D341Med (cell line): ENCODE results near the gene KCNJ6.

Source experiments
- DNase-seq: peaks from one replicate; pipeline ENCODE4 v3.0.0; 2012; ENCODE audit warnings: low spot score

Gene KCNJ6

DNA sequence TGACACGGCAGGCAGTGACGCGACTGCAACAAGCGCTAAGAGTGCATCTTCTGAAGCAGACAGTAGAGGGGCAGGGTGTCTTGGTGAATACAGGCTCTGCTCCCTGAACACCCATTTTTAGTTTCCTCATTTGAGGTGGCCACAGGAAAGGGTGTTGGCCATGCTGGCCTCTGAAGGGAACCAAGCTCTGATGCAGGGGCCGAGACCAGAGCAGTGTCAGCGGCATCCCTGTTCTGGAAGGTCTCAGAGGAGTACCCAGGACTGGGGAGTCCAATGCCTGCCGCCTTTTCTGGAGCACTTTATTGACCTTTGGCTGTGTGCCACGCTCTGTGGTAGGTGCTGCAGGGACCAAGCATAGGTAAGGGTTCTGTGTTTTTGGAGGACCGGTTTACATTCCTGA is 100.4 kb downstream of the KCNJ6 start:
- DNase-seq: no peak

DNA sequence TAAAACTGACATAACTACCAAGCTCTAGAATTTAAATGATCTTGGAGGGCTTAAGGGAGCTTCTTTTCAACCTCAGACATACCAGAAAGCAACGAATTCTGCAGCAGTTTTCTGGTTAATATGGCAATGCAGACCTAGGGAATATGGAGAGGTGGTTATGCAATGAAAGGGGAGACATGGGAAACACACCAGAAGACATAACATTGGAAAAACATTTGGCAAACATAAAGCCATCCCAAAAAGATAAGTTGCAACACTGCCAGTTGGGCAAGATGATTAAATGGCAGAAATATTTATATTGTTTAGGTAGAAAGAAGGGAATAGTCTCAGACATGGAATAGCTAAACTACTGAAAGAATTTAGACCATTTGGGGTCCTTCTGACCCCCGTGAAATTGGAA is 104.5 kb downstream of the KCNJ6 start:
- DNase-seq: no peak

DNA sequence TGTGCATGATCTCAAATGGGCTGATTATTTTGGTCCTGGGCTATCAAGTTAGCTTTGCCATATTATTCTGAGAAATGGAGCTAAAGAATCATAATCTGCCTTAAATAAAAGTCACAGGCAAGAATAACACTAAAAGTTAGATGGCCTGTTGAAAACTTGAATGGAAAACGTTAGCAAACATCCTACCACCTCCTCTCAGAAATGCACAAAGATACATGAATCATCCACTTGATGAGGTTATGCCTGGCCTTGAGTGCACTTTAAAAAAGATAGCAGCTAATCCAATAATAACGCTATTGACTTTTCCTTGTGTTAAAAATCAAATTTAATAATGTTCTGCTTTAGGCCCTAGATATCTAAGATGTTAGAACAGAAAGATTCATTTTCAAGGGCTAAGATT is 108.0 kb downstream of the KCNJ6 start:
- DNase-seq: no peak

DNA sequence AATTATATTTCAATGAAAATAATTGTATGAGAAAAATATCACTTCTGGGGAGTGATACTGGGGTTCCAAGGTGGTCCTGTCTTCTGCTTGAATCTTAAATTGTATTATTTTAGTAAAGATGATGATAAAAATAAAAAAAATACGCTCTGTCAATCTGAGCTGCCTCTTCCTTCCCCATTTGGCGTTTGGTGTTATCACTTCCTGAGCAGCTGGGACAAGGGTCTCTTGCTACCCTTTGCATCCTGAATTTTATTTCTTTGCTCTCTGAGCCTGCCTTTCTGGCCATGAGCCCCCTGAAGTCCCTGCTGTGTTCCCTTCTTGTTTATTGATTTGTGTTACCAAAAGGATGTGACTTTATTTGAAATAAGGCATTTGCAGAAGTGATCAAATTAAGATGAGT is 111.0 kb downstream of the KCNJ6 start:
- DNase-seq: no peak

DNA sequence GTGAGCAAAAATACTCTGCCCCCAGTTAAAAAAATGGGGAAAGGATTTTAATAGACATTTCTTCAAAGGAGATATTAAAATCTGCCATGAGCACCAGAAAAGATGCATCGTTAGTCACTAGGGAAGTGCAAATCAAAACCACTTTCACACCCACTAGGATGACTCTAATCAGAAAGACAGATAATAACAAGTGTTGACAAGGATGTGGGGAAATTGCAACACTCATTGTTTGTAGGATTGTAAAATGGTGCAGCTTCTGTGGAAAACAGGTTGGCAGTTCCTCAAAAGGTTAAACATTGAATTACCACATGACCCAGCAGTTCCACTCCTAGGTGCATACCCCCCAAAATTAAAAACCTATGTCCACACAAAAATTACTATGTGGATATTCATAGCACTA is 112.3 kb downstream of the KCNJ6 start:
- DNase-seq: no peak

DNA sequence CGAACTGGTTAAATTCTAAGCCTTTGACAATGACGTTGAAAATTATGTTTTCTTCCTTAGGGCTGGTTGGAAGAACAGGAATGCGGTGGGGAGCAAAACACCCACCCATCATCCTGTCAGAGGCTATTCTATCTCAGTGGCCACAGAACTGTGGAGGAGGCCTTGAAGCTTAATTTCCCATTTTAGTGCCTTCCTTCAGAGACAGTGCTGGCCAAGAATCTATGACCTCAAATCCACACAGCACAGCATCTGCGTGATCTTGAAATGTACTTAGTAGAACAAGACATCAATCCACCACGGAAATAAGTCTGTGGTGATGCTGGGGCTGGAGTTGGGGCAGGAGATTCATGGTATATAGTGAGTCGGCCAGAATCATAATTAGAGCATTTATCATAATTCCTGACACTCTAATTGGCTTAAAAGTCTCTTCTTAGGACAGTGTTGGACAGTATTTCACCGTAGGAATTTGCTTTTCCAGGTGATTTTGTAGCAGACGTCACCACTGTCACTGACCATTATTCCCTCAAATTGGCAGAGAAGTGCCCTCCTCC is 113.1 kb downstream of the KCNJ6 start:
- DNase-seq: no peak

DNA sequence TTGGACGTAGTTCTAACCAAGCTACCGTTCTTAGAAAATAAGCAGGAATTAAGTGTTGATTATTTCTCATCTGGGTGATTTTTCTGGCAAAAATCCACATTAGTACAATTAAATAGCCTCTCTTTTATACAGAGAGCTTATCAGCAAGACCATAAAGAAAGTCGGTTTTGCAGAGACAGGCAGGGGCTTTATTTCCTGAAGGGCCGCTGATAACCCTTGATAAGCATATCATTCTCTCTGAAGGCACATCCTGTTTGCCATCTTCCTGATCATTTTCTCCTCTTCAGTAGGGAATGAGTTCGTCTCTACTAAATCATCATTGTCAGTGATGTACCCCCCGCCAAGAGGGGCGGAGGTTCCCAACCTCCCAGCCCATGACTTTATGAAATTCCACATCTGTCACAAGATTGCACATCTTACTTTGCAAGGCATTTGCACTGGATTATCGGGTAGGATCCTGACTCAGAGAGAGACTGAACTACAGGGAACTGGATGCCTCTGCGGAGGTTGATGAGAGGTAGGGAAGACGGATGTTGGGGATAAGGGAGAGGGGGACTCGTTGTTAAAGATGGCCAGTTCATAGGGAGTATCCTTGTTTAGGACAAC is 115.7 kb downstream of the KCNJ6 start:
- no peak for DNase-seq

DNA sequence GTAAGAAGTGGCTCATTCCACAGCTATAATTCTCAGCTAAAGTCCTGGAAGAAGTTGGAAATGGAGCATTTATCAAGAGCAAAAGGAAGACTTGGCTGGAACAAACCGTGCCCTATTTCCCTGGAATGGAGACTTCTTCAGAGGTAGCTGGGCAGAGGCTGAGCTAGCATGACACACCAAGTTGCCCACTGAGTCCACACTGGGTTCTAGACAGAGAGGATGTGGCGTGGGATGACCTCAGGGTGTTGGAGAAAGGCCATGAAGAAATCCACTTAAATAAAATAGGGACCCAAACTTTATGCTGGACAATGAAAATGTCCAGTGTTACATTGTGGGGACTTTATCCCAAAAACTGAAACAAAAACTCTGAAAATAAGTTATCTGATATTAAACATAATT is 116.2 kb downstream of the KCNJ6 start:
- no peak for DNase-seq

DNA sequence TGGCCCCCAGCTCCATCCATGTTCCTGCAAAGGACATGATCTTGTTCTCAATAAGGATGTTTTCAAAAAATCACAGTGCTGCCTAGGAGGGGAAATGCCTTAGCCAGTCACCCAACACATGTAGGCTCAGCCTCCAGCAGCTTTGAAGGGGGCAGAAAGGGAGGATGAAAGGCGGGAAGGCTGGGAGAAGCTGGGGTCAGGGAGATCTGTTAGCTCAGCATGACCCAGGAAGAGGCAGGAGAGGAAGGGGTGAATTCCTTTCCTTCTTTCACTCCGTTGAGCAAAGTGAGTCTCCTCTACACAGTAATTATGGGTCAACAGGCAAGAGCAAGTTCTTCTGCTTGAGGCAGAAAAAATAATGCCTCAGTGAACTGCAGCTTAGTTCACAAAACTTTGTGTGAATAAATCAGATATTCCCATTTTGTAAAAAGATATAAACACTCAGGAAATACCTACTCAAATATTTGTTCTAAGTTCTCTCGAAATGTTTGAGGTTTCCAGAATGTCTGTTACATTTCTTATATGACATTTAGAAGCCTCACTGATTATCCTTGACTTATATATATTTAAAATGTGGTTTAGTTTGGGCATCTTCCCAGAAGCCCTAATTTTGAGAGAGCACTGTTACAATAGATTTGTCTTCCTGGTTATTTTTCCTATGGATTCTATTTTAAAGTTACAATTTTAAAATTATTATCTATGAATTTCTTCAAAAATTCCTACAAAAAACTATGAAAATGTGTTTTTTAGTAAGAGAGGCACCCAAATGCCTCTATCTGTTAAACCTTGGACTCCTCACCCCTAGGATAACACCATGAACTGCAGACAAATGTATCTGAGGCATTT is 116.8 kb downstream of the KCNJ6 start:
- DNase-seq: no peak

DNA sequence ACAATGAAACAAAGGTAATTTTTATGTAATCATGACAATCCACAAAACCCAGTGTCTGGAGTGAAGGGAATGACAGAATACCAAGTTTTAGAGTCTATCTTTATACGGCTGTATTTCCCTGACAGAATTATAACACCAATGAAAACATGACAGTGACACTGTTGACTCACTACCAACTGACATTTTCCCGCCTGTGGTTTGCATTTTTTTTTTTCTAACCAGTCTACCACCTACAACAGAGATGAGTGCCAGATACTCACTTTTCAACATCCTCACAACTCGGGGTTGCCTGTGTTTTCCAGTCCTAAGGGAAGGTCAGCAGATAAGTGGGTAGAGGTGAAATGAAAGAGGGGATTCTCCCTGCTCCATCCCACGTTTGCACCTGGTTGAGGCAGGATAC is 118.9 kb downstream of the KCNJ6 start:
- DNase-seq: no peak

DNA sequence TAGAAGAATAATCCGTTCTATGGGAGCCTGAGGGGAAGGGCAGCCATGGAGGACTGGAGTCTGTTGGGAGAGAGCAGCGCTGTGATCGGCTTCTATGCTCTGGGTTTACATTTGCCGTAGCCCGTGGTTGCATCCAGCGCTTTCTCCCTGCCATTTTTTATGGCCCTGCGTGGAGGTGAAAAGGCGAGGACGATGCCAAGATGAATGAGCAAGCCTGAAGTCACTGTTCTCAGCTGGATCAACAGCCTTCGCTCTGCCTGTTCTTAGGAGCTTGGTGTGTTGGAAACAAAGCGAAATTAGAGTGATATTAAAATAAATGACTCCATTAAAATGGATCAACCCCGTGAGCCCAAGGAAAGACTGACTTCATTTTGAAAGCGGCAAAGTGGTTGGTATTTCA is 120.2 kb downstream of the KCNJ6 start:
- DNase-seq: no peak

DNA sequence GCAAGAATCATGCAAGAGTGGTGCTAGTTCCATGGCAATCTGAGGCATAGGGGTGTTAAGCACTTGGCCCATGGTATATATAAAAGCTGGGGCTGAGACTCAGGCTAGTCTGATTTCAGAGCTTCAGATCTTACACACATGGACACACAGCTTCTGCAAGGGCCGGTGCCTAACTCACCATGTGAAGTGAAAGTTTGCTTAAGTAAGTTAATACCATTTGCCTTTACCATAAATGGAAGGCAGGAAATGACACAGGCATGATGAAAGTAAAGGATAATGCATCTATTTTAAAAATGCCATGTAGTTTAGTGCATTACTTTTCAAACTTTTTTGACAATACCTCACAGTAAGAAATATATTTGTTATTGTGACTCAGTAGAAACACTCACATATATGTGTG is 122.6 kb downstream of the KCNJ6 start:
- no peak for DNase-seq

DNA sequence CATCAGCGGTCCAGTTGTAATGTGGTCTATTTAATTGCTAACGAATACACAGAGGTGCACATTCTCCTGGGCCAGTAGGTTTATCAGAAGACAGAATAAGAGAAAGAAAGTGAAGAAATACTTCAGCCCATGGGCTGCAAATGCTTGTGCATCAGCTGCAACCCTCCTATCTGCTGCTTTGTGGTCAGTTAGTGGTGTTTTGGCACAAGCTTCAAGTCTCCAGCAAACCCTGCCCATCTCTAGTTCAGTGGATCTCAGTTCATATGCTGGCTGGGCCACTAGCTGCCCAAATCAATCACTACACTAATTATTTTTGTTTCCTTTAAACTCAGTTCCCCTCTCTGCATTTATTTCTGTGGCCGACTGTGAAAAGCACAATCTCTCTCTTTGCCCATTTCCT is 124.2 kb downstream of the KCNJ6 start:
- DNase-seq: no peak

DNA sequence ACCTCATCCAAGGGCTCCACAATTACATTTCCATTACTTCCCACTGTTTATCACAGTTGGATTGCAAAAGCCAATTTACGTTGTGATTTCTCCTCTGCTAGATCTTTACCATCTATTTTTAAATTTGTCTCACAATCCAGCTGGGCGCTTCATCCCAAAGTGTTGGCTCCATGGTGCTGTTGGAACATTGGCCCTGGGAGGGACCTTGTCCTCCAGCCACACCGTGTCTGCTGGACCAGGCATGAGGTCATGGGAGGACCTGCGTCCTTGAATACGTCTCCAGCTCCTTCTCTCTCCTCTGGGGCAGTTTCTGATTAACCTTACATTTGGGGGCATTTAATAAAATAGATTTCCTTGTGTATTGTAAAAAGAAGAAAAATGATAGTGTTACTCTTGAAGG is 125.4 kb downstream of the KCNJ6 start:
- DNase-seq: no peak

DNA sequence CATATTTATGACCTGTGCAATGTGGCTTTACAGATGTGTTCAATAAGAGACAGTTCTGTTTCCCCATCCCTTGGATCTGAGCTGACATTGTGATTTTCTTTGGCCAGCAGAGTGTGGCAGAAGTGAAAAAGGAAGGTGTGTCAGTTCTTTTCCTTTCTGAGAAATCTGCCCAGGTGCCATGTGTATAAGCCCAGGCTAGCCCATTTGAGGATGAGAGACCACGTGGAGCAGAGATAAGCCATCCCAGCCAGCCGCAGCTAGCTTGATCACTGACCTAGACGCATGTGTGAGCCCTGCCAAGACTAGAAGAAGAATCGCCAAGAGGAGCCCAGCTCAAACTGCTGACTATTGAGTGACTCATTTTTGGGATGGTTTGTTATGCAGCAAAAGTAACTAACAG is 127.8 kb downstream of the KCNJ6 start:
- no peak for DNase-seq

DNA sequence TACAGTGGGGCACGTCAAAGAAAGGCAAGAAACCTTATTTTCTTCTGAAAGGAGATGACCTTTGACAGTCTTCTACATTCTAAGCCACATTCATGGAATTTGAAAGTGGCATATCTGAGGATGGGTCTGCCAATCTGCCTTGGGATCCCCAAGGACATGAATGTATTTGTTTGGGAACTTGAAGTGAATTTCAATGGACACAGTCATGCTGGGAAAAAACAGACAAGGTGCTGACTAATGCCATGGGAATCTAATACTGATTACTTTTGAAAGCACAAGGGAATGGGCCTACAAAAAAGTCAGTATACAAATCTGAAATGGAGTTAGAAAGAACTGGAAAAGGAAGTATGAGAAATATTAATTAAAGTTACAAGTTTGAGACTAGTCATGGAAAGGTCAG is 128.8 kb downstream of the KCNJ6 start:
- DNase-seq: no peak

DNA sequence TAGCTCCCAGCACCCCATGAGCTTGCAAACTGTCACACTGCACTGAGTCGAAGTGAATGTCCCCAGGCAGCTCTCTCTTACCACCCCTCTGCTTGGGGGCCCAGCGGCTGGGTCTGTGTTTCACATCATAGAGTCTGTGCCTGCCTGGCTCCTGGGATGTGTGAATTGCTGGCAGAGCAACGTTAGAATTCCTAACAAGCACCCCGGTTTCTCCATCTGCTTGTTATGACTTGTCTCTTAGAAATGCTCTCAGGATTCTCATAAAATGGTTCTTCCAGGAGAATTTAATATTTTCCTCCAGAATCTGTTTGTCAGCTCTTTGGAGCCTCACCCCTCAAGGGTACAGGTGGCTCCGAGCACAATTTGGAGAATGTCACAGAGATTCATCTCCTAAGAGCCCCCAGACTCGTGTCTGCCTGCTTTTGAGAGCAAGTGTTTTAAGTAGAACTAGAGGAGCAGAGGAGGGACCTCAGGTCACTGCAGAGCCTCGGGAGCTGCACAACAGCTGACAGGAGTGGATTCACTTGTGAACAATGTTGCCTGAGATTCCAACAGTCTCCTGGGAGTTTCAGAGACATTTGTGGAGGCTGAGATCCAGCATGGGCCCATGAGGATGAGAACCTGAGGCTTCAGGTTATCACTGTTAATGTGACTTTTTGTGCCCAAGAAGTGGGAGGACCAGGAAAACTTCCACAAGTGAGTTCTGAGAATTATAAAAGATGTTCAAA is 131.5 kb downstream of the KCNJ6 start:
- no peak for DNase-seq

DNA sequence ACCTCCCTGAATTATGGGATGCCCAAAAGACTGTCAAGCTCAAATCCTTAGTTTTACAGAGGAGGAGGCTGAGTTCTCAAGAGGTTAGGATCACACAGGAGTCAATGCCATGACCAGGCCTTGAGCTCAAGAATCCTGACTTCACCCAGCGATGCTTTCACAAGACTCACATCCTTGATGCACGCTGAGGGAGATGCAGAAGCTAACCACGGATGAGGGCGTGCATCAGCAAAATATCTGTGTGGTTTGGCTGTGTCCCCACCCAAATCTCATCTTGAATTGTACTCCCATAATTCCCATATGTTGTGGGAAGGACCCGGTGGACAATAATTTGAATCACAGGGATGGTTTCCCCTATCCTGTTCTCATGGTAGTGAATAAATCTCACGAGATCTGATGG is 133.2 kb downstream of the KCNJ6 start:
- no peak for DNase-seq

DNA sequence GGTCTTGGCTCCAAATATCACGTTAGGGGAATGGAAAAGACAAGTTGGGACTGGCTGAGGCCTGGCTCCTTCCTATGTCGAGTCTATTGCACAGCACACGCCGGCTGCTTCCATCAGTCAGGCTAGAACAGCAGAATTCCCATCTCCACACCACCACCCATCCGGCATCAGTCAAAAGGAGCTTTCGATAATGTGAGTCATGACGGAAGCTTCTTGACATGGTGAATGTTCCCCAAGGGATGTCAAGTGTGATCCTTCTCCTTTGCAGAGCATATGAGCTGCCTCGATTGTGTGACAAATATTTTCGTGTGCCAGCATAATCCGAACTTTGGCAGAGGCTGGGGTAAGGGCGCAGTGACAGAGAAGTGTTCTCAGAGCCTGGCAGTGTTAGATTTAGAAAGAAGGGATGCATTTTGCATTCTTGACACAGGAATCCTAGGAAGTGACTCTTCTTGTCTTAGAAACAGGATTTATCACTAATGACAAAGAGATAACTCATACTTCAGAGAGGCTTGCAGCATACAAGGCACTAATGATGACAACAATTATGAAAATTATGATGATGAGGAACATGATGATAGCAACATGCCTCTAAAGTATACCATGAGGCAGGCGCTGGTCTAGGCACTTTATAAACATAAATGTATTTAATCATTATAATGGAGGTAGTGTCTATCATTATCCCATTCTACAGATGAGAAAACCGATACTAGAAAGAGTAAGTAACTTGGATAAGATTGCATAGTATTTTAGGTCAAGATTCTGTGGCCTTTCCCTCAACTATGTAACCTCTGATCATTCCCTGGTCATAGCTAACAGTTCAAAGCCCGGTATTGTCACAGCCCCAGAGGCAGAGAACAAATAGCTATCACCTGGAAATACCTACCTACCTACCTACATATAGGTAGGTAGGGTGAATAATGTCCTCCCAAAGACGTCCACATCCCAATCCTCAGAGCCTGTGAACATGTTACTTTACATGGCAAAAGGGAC is 135.0 kb downstream of the KCNJ6 start:
- no peak for DNase-seq

DNA sequence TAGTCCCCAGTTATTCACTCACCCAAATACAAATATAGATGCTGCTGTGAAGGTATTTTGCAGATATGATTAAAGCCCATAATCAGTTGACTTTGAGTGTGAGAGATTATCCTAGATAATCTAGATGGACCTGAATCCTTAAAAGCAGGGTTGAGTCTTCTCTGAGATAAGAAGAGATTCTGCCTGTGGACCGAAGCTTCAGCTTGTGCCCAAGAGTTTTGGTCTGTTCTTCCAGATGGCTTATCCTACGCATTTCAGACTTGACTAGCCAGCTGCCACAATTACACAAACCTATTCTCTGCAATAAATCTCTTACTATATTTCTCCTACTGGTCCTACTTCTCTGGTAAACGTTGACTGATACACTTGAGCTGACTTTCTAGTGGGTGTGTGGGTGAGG is 145.1 kb downstream of the KCNJ6 start:
- no peak for DNase-seq

DNA sequence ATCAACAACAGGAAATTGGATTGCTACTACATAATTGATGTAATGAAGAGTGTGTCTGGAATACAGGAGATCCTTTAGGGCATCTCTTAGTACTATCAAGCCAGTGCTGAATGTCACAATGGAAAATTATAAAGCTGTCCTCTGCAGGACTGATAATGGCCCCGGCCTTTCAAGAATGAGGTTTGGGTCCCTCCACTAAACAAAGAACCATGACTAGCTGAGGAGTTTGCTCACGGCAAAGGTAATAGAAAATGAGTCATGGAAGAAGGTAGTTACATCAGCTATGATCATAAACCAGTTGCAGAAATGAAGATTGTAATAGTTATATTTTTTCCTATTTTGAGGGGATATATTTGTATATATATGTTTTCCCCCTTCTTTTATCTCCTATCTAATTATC is 145.8 kb downstream of the KCNJ6 start:
- DNase-seq: no peak

DNA sequence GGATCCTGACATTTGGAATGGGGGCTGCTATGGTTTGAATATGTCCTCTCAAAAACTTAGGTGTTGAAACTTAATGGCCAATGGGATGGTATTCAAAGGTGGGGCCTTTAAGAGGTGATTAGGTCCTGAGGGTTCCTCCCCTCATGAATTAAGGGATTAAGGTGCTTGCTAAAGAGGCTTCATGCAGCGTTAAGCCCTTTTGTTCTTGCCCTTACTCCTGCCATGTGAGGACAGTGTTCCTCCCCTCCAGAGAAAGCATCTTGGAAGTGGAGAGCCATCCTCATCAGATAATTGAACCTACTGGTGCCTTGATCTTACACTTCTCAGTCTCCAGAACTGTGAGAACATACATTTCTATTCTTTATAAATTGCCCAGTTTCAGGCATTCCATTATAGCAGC is 146.6 kb downstream of the KCNJ6 start:
- DNase-seq: no peak
